ENCODE measurements around the gene PRRT4.
A peak's percentile ranks its signal among the peaks of the same experiment; 100 is the strongest.

PRRT4 gene

GRCh38 chr7:128373606-128374005 lies 12.1 kb upstream of the PRRT4 start:
- DNase-seq, result no peak

GRCh38 chr7:128370491-128370890 lies 9.0 kb upstream of the PRRT4 start:
- DNase-seq, result no peak

- DNase-seq, result no peak
Observed at GRCh38 chr7:128366986-128367385, 5.5 kb upstream of the PRRT4 start.

GRCh38 chr7:128366300-128366699 lies 4.8 kb upstream of the PRRT4 start:
- DNase-seq, result no peak

- no peak for DNase-seq
Observed at GRCh38 chr7:128365432-128365831, 3.9 kb upstream of the PRRT4 start.

GRCh38 chr7:128364166-128364870 lies 2.8 kb upstream of the PRRT4 start:
- no peak for DNase-seq

DNA sequence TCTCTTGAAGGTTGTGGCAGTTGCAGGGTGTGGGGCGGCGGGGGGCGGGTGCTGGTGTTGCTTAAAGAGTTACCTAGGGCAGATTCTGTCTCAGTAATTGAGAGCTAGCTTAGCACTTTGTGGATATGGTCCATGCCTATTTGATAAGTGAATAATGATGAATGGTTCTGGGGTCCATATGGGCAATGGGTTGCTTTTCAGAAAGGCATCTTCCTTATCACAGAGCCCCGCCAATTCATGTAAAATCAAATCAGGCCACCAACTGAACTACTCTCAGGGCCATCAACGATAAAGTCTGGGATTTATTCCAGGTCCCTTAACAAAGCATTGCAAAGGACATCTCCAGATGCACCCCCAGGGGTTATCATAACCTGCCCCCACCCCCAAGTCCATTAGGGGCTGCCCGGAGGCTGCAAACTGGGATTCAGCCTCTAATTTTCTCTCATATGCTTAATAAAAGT lies 1.8 kb upstream of the PRRT4 start:
- DNase-seq, result no peak

DNA sequence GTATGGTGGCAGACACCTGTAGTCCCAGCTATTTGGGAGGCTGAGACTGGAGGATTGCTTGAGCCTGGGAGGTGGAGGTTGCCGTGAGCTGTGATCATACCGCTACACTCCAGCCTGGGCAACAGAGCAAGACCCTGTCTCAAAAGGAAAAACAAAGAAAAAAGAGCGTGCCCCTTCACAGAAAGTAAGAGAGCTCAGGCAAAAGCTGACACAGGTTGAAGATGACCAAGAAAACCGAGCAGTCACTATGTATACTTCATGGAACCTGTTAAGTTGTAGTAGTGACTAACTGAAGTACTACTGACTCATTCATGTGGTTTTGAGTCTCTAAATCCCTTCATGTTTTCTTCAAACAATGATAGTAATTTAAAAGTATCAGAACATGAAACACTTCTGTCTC lies 1.2 kb upstream of the PRRT4 start:
- no peak for DNase-seq

- no peak for DNase-seq
Observed at GRCh38 chr7:128360359-128360678, 1.2 kb downstream of the PRRT4 start.

GRCh38 chr7:128359939-128360338 lies 1.6 kb downstream of the PRRT4 start:
- DNase-seq, result no peak

- DNase-seq, result no peak
Observed at GRCh38 chr7:128359336-128359735, 2.2 kb downstream of the PRRT4 start.

DNA sequence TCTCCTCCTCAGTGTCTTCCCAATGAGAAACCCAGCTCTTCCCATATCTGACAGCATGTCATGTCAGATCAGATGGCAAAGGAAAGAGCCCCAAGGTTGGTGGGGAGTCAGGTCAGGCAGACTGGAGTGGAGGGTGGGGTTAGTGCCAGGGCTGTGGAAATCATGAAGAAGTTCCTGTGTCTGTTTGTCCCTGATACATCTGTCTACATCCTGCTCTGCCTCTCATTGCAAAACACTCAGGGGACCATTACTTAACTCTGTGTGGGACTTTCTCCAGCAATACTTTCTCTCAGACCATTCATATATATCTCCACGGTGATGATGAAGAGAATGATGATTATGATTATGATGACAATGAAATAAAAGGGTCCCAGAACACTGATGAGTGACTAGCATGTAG lies 3.3 kb downstream of the PRRT4 start:
- no peak for DNase-seq

GRCh38 chr7:128357217-128357613 lies 4.3 kb downstream of the PRRT4 start:
- no peak for DNase-seq

- DNase-seq, result no peak
Observed at GRCh38 chr7:128356546-128357216, 4.8 kb downstream of the PRRT4 start.

- DNase-seq, result no peak
Observed at GRCh38 chr7:128353610-128354009, 7.9 kb downstream of the PRRT4 start.

DNA sequence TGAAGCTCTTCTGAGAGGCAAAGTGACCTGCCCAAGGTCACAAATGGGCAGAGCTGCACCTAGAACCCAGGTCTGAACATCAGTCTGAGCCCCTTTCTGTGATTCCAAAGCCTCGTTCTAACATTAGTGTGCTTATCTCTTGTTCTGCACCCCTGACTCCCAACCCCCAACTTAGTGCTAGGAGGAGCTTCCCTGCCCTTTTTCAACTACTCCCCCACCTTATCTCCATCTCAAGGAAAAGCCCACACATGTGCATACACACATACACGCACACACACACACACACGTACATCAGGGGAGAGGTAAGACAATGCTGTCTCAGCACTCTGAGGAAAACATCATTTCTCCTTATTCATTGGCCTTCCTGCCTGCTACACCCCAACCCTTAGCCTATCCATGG lies 8.3 kb downstream of the PRRT4 start:
- no peak for DNase-seq

DNA sequence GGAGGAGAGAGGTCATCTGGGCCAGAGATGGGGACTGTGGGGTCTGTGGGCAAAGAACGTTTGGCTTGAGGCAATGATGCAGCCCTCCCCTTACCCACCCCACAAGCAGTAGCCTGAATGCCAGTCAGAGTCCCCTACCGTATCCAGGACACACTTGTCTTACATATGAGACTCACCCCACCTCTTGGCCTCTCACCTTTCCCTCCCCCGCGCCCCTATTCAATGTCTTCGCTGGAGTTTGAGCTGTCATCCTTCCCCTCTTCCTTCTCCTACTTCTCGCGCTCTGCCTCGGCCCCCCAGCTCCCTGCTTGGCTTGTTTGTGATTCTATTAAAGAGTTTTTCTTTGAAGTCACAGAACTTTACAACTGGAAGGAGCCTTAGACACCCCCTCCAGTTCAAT lies 8.9 kb downstream of the PRRT4 start:
- no peak for DNase-seq

GRCh38 chr7:128352153-128352537 lies 9.3 kb downstream of the PRRT4 start:
- DNase-seq, result peak; percentile 44

DNA sequence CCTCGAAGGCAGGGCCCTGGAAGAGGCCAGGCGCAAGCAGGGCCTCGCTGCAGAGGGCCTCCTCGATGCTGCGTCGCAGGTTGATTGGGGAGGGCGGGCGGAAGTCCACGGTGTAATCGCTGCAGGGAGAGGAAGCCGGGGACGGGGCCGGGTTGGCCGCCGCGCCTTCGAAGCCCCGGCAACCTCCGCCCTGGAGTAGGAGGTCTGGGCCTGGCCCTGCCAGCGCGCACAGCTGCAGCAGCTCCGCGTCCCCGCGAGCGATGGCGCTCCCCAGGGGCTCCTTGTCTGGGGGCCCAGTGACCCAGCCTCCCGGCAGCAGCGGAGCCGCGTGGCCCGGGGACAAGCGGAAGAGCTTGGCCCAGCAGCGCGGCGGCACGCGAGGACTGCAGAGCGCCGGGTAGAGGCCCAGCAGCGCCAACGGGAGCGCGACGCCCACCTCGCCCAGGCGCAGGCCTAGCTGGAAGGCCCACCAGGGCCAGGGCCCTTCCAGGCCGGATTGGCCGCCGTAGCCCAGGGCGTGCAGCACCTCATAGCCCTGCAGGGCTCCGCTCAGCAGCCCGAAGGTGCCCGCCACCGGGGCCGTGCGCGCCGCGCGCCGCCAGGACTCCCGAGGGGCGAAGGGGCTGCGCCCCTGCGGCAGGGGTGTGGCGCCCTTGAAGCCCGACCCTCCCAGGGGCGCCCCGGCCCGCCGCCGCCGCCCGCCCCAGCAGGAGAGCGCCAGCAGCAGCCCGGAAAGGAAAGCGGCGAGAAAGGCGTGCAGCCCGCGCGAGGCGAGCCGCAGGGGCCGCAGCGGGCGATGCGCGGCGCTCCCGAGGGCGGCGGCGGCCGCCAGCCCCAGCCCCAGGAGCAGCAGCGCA lies 10.0 kb downstream of the PRRT4 start:
- peak; percentile 23 for DNase-seq

DNA sequence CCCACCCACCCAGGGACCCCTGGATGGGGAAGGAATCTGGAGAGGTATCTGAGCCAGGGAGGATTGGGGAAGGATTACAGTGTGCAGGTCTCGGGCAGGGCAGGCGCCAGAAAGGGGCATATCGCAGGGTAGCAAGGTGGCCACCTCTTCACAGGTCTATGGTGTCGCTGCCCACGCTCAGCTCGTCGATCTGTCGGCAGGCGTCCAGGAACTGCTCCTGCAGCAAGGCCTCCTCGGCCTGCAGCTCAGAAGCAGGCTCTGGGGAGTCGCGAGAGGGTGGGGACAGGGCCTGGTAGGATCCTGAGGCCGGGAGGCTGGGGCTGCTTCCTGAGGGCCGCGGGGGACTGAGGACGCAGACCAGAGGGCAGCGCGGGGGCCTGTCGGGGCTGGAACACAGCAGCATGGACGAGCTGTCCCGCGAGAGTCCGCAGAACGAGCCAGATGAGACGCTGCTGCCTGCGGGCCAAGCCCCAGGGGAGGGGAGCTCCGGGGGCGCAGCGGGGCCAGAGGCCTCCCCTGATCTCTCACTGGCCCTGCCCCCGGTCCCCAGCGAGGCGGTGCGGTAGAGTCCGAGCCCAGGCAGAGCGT lies 10.7 kb downstream of the PRRT4 start:
- no peak for DNase-seq

- DNase-seq, result no peak
Observed at GRCh38 chr7:128349466-128349825, 12.0 kb downstream of the PRRT4 start.

DNA sequence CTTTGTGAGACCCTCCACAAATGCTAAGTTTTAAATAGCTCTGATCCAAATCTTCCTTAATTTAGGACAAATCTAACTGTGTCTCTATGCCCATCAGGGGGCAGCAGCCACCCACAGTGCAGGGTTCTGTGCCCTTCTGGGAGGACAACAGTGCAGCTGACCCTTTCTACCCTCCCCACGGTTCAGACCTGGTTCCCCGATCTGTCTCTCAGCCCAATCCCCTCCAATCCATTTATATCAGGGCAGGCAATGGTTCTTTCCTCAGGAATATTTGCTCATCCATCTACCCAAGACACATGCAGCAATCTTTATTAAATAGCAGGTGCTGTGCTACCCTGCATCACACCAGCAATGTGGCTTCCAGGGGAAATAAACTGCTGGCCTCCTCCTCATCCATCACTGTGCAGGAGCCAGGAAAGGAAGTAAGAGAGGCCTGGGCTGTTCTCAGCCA lies 13.8 kb downstream of the PRRT4 start:
- peak; percentile 63 for DNase-seq

- DNase-seq, result no peak
Observed at GRCh38 chr7:128344431-128344774, 17.1 kb downstream of the PRRT4 start.

Data from CD4-positive, alpha-beta T cell treated with Interleukin-17A for 4 hours (primary cell).